Measurements from ENCODE around the gene MAN1B1. TPM values are rescaled to one million over a fixed set of nuclear protein-coding genes. Genes with fewer than 3 reads are reported as not detected.

The MAN1B1 gene
- total and polyA plus RNA-seq, 7 experiments from 2014 or later = 36.0 to 74.2 (median 64.7) TPM

- CTCF ChIA-PET = no interaction called here
- intact Hi-C loops (cut with micrococcal nuclease) = no loop called here
- Mint-ChIP-seq H3K27ac (no peak overlapping the region), H3K9me3 (peaks cover 0 to 3% (median 0%) of the 10 kb centered on the region in 11 donors), H3K4me1 (peaks cover 5 to 19% (median 15%) of the 10 kb centered on the region in 7 donors), H3K27me3 (peaks cover 32 to 49% (median 41%) of the 10 kb centered on the region in 5 donors), H3K4me3 (no peak overlapping the region), H3K36me3 (no peaks in the 10 kb centered on the region)
- peaks cover 4 to 24% of the 10 kb centered on the region in 2 donors for H3K27me3 ChIP-seq (ENCODE audit: control insufficient read depth in 2 of 2, insufficient read depth in 2 of 2, low read length in 2 of 2)
- POLR2A ChIA-PET = no interaction called here
- no peak overlapping the region for H3K27ac ChIP-seq (ENCODE audit: low read depth, low read length)
- H3K4me1 ChIP-seq (ENCODE audit: control insufficient read depth in 2 of 2, insufficient read depth in 2 of 2, low read length in 2 of 2) = peaks cover 0 to 16% of the 10 kb centered on the region in 2 donors
- no peak overlapping the region for H3K4me3 ChIP-seq (ENCODE audit: low read length)
- ATAC-seq (no peak), DNase-seq (no peak)
- no peaks in the 10 kb centered on the region for H3K9me3 ChIP-seq (ENCODE audit: control insufficient read depth in 2 of 3, low read length in 3 of 3)
- no peaks in the 10 kb centered on the region for H3K36me3 ChIP-seq (ENCODE audit: control insufficient read depth in 2 of 3, insufficient read depth in 3 of 3, low read length in 3 of 3)
Observed at GRCh38 chr9:137158625-137159024, 71.8 kb downstream of the MAN1B1 start.

Other genes starting within 250 kb of the MAN1B1 start
Only the 30 nearest of the 36 such genes appear.
- 100 to 1,000 TPM in 1 of 5 experiments, 10 to 100 TPM in 4; 54.3 to 105 (median 94.5) TPM for gene FBXW5, start 142.2 kb upstream of the MAN1B1 start, total RNA-seq
- 100 to 1,000 TPM in 1 of 2 donors, 10 to 100 TPM in 1; 59.1 to 113 TPM for gene FBXW5, start 142.2 kb upstream of the MAN1B1 start, polyA plus RNA-seq
- 1 to 10 TPM in 3 of 5 experiments, under 1 TPM in 2; 0.77 to 3.6 (median 1.4) TPM for gene C8G, start 141.7 kb upstream of the MAN1B1 start, total RNA-seq
- not detected for gene C8G, start 141.7 kb upstream of the MAN1B1 start, polyA plus RNA-seq
- gene LCN12, start 134.7 kb upstream of the MAN1B1 start, total RNA-seq = 1 to 10 TPM in 4 of 5 experiments, under 1 TPM in 1; 0.89 to 4.9 (median 2.6) TPM
- gene LCN12, start 134.7 kb upstream of the MAN1B1 start, polyA plus RNA-seq = not detected
- gene PTGDS, start 109.5 kb upstream of the MAN1B1 start, total RNA-seq = 10 to 100 TPM in 1 of 5 experiments, 1 to 10 TPM in 3, under 1 TPM in 1; 0.97 to 68.7 (median 4.3) TPM
- gene PTGDS, start 109.5 kb upstream of the MAN1B1 start, polyA plus RNA-seq = not detected
- 1 to 10 TPM in 1 of 5 experiments, under 1 TPM in 2, not detected in 2; 0.12 to 1.9 (median 0.13) TPM for gene LCNL1, start 104.0 kb upstream of the MAN1B1 start, total RNA-seq
- gene LCNL1, start 104.0 kb upstream of the MAN1B1 start, polyA plus RNA-seq = not detected
- 10 to 100 TPM; 54.8 to 78.2 (median 68.0) TPM for gene PAXX, start 94.6 kb upstream of the MAN1B1 start, total RNA-seq
- 10 to 100 TPM; 49.3 to 59.1 TPM for gene PAXX, start 94.6 kb upstream of the MAN1B1 start, polyA plus RNA-seq
- 10 to 100 TPM in 1 of 5 experiments, 1 to 10 TPM in 1, under 1 TPM in 2, not detected in 1; 0.46 to 13.0 (median 1.4) TPM for gene CLIC3, start 90.4 kb upstream of the MAN1B1 start, total RNA-seq
- gene CLIC3, start 90.4 kb upstream of the MAN1B1 start, polyA plus RNA-seq = under 1 TPM; 0.31 to 0.77 TPM
- 100 to 1,000 TPM in 1 of 5 experiments, 10 to 100 TPM in 4; 18.4 to 112 (median 26.7) TPM for gene ABCA2, start 58.7 kb upstream of the MAN1B1 start, total RNA-seq
- 1 to 10 TPM; 1.8 to 2.5 TPM for gene ABCA2, start 58.7 kb upstream of the MAN1B1 start, polyA plus RNA-seq
- 1 to 10 TPM in 1 of 5 experiments, under 1 TPM in 3, not detected in 1; 0.27 to 4.6 (median 0.50) TPM for gene FUT7, start 54.9 kb upstream of the MAN1B1 start, total RNA-seq
- under 1 TPM; 0.06 to 0.25 TPM for gene FUT7, start 54.9 kb upstream of the MAN1B1 start, polyA plus RNA-seq
- gene NPDC1, start 40.8 kb upstream of the MAN1B1 start, total RNA-seq = 10 to 100 TPM in 2 of 5 experiments, 1 to 10 TPM in 3; 2.3 to 37.5 (median 7.4) TPM
- gene NPDC1, start 40.8 kb upstream of the MAN1B1 start, polyA plus RNA-seq = 1 to 10 TPM in 1 of 2 donors, under 1 TPM in 1; 0.36 to 1.2 TPM
- not detected for gene ENTPD2, start 32.9 kb upstream of the MAN1B1 start, total RNA-seq
- gene ENTPD2, start 32.9 kb upstream of the MAN1B1 start, polyA plus RNA-seq = not detected
- 10 to 100 TPM in 1 of 5 experiments, 1 to 10 TPM in 1, under 1 TPM in 3; 0.16 to 22.1 (median 0.74) TPM for gene SAPCD2, start 16.4 kb upstream of the MAN1B1 start, total RNA-seq
- under 1 TPM in 1 of 2 donors, not detected in 1; 0.18 TPM for gene SAPCD2, start 16.4 kb upstream of the MAN1B1 start, polyA plus RNA-seq
- gene UAP1L1, start 9.5 kb upstream of the MAN1B1 start, total RNA-seq = 10 to 100 TPM; 11.6 to 27.6 (median 15.2) TPM
- 1 to 10 TPM in 1 of 2 donors, under 1 TPM in 1; 0.71 to 1.4 TPM for gene UAP1L1, start 9.5 kb upstream of the MAN1B1 start, polyA plus RNA-seq
- gene DPP7, start 27.7 kb downstream of the MAN1B1 start, total RNA-seq = 100 to 1,000 TPM; 235 to 328 (median 298) TPM
- 100 to 1,000 TPM in 1 of 2 donors, 10 to 100 TPM in 1; 86.9 to 120 TPM for gene DPP7, start 27.7 kb downstream of the MAN1B1 start, polyA plus RNA-seq
- not detected for gene GRIN1, start 52.2 kb downstream of the MAN1B1 start, total RNA-seq
- not detected for gene GRIN1, start 52.2 kb downstream of the MAN1B1 start, polyA plus RNA-seq
- under 1 TPM in 1 of 5 experiments, not detected in 4; 0.42 TPM for gene LRRC26, start 83.1 kb downstream of the MAN1B1 start, total RNA-seq
- gene LRRC26, start 83.1 kb downstream of the MAN1B1 start, polyA plus RNA-seq = not detected
- gene TMEM210, start 85.1 kb downstream of the MAN1B1 start, total RNA-seq = not detected
- not detected for gene TMEM210, start 85.1 kb downstream of the MAN1B1 start, polyA plus RNA-seq
- 100 to 1,000 TPM in 4 of 5 experiments, 10 to 100 TPM in 1; 77.3 to 147 (median 134) TPM for gene ANAPC2, start 101.6 kb downstream of the MAN1B1 start, total RNA-seq
- 1 to 10 TPM; 7.4 to 7.8 TPM for gene ANAPC2, start 101.6 kb downstream of the MAN1B1 start, polyA plus RNA-seq
- gene SSNA1, start 101.7 kb downstream of the MAN1B1 start, total RNA-seq = 10 to 100 TPM; 37.9 to 75.6 (median 46.8) TPM
- gene SSNA1, start 101.7 kb downstream of the MAN1B1 start, polyA plus RNA-seq = 100 to 1,000 TPM; 106 to 133 TPM
- gene TPRN, start 113.8 kb downstream of the MAN1B1 start, total RNA-seq = 10 to 100 TPM in 1 of 5 experiments, 1 to 10 TPM in 4; 7.1 to 13.5 (median 8.5) TPM
- gene TPRN, start 113.8 kb downstream of the MAN1B1 start, polyA plus RNA-seq = under 1 TPM; 0.35 to 0.54 TPM
- gene TMEM203, start 118.7 kb downstream of the MAN1B1 start, total RNA-seq = 10 to 100 TPM; 22.6 to 43.2 (median 34.7) TPM
- gene TMEM203, start 118.7 kb downstream of the MAN1B1 start, polyA plus RNA-seq = 100 to 1,000 TPM; 156 to 172 TPM
- 10 to 100 TPM; 32.2 to 42.0 (median 34.0) TPM for gene NDOR1, start 118.7 kb downstream of the MAN1B1 start, total RNA-seq
- gene NDOR1, start 118.7 kb downstream of the MAN1B1 start, polyA plus RNA-seq = 10 to 100 TPM in 1 of 2 donors, 1 to 10 TPM in 1; 4.5 to 10.3 TPM
- 1 to 10 TPM in 4 of 5 experiments, under 1 TPM in 1; 0.85 to 4.3 (median 1.2) TPM for gene RNF208, start 135.3 kb downstream of the MAN1B1 start, total RNA-seq
- gene RNF208, start 135.3 kb downstream of the MAN1B1 start, polyA plus RNA-seq = not detected
- gene CYSRT1, start 138.2 kb downstream of the MAN1B1 start, total RNA-seq = under 1 TPM in 3 of 5 experiments, not detected in 2; 0.45 to 0.63 (median 0.46) TPM
- under 1 TPM in 1 of 2 donors, not detected in 1; 0.52 TPM for gene CYSRT1, start 138.2 kb downstream of the MAN1B1 start, polyA plus RNA-seq
- under 1 TPM in 1 of 5 experiments, not detected in 4; 0.12 TPM for gene RNF224, start 140.5 kb downstream of the MAN1B1 start, total RNA-seq
- gene RNF224, start 140.5 kb downstream of the MAN1B1 start, polyA plus RNA-seq = not detected
- gene SLC34A3, start 143.9 kb downstream of the MAN1B1 start, total RNA-seq = under 1 TPM in 2 of 5 experiments, not detected in 3; 0.16 TPM
- gene SLC34A3, start 143.9 kb downstream of the MAN1B1 start, polyA plus RNA-seq = not detected
- gene TUBB4B, start 154.3 kb downstream of the MAN1B1 start, total RNA-seq = 100 to 1,000 TPM in 1 of 5 experiments, 10 to 100 TPM in 4; 44.2 to 260 (median 87.5) TPM
- 10 to 100 TPM; 17.5 to 49.9 TPM for gene TUBB4B, start 154.3 kb downstream of the MAN1B1 start, polyA plus RNA-seq
- gene STPG3, start 164.3 kb downstream of the MAN1B1 start, total RNA-seq = not detected
- not detected for gene STPG3, start 164.3 kb downstream of the MAN1B1 start, polyA plus RNA-seq
- 10 to 100 TPM; 33.4 to 64.2 (median 38.9) TPM for gene NELFB, start 168.3 kb downstream of the MAN1B1 start, total RNA-seq
- gene NELFB, start 168.3 kb downstream of the MAN1B1 start, polyA plus RNA-seq = 10 to 100 TPM; 22.9 to 36.5 TPM
- gene TOR4A, start 190.7 kb downstream of the MAN1B1 start, total RNA-seq = 10 to 100 TPM in 2 of 5 experiments, 1 to 10 TPM in 2, under 1 TPM in 1; 0.84 to 16.6 (median 2.3) TPM
- under 1 TPM in 1 of 2 donors, not detected in 1; 0.07 TPM for gene TOR4A, start 190.7 kb downstream of the MAN1B1 start, polyA plus RNA-seq